ENCODE data around the gene SERF2. TPM values are rescaled to one million over a fixed set of nuclear protein-coding genes. Genes with fewer than 3 reads are reported as not detected.
"Not testable (repeated sequence)": the region's sequence is repeated elsewhere in the genome, so short reads cannot be mapped to it uniquely, and the experiment has no call there.

The SERF2 gene
- total RNA-seq, 1 experiment from 2014 or later, result 1,303 TPM

DNA sequence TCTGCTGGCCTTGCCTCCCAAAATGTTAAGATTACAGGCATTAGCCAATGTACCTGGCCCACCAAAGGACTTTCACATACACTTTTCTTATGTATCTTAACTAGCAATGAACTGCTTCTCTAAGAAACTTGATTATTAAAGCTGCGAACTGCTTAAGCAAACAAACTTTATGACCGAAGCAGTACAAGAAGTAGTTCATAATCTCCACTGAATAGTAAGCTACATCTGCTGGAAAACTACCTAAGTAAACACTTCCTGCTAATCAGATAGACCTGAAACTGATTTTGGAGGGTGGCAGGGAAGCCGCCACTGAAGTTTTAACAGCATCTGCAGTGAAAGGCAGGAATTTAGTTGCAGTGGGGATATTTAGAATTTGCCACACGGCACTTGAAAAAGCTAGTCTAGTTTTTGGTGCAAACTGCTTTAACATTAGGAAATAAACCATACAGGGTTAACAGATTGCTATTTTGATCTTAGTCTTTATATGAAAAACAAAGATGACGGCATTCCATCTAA, 16.4 kb downstream of the SERF2 start:
- no TSS peak for BruUV-seq (replicated peaks)
- Histone ChIP-seq H3K27ac (ENCODE audit: low read length) (no peak overlapping the region), H3K4me1 (ENCODE audit: control insufficient read depth, insufficient read depth, low read length) (no peaks in the 10 kb centered on the region), H3K4me3 (ENCODE audit: low read depth in 2 of 2, low read length in 2 of 2) (no peak overlapping the region), H3K36me3 (ENCODE audit: control insufficient read depth, insufficient read depth, low read length) (peaks cover 33% of the 10 kb centered on the region), H3K9me3 (ENCODE audit: control insufficient read depth, insufficient read depth, low read depth, low read length) (no peaks in the 10 kb centered on the region), H3K27me3 (ENCODE audit: control insufficient read depth, insufficient read depth, low read length) (no peaks in the 10 kb centered on the region)
- TF ChIP-seq, protein P1, sequence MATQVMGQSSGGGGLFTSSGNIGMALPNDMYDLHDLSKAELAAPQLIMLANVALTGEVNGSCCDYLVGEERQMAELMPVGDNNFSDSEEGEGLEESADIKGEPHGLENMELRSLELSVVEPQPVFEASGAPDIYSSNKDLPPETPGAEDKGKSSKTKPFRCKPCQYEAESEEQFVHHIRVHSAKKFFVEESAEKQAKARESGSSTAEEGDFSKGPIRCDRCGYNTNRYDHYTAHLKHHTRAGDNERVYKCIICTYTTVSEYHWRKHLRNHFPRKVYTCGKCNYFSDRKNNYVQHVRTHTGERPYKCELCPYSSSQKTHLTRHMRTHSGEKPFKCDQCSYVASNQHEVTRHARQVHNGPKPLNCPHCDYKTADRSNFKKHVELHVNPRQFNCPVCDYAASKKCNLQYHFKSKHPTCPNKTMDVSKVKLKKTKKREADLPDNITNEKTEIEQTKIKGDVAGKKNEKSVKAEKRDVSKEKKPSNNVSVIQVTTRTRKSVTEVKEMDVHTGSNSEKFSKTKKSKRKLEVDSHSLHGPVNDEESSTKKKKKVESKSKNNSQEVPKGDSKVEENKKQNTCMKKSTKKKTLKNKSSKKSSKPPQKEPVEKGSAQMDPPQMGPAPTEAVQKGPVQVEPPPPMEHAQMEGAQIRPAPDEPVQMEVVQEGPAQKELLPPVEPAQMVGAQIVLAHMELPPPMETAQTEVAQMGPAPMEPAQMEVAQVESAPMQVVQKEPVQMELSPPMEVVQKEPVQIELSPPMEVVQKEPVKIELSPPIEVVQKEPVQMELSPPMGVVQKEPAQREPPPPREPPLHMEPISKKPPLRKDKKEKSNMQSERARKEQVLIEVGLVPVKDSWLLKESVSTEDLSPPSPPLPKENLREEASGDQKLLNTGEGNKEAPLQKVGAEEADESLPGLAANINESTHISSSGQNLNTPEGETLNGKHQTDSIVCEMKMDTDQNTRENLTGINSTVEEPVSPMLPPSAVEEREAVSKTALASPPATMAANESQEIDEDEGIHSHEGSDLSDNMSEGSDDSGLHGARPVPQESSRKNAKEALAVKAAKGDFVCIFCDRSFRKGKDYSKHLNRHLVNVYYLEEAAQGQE (IDR thresholded peaks at IDR 0.05; ENCODE audit: insufficient read depth in 1 of 2, low read depth in 2 of 2, low read length in 1 of 2), result no peak
- TF ChIP-seq TCF7L2 (IDR thresholded peaks at IDR 0.05; ENCODE audit: low read depth, low read length) (no peak), SIN3A (IDR thresholded peaks at IDR 0.05; ENCODE audit: borderline replicate concordance, insufficient read depth, low read depth, low read length) (no peak), POLR2AphosphoS5 (IDR thresholded peaks at IDR 0.05; ENCODE audit: low read depth, low read length) (no peak)
- TF ChIP-seq, protein P2, sequence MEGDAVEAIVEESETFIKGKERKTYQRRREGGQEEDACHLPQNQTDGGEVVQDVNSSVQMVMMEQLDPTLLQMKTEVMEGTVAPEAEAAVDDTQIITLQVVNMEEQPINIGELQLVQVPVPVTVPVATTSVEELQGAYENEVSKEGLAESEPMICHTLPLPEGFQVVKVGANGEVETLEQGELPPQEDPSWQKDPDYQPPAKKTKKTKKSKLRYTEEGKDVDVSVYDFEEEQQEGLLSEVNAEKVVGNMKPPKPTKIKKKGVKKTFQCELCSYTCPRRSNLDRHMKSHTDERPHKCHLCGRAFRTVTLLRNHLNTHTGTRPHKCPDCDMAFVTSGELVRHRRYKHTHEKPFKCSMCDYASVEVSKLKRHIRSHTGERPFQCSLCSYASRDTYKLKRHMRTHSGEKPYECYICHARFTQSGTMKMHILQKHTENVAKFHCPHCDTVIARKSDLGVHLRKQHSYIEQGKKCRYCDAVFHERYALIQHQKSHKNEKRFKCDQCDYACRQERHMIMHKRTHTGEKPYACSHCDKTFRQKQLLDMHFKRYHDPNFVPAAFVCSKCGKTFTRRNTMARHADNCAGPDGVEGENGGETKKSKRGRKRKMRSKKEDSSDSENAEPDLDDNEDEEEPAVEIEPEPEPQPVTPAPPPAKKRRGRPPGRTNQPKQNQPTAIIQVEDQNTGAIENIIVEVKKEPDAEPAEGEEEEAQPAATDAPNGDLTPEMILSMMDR (IDR thresholded peaks at IDR 0.05), result no peak
- intact Hi-C loops (cut with micrococcal nuclease; ENCODE audit: unreplicated experiment), result no loop called here
- DNase-seq (ENCODE audit: low read depth, low spot score) (no peak), ATAC-seq (no peak)
- in situ Hi-C loops (cut with HindIII; ENCODE audit: low pct_unique_long_range_greater_than_20kb, low sequenced_read_pairs), result no loop called here
- POLR2A ChIA-PET, result no interaction called here
- CTCF ChIA-PET, result no interaction called here

DNA sequence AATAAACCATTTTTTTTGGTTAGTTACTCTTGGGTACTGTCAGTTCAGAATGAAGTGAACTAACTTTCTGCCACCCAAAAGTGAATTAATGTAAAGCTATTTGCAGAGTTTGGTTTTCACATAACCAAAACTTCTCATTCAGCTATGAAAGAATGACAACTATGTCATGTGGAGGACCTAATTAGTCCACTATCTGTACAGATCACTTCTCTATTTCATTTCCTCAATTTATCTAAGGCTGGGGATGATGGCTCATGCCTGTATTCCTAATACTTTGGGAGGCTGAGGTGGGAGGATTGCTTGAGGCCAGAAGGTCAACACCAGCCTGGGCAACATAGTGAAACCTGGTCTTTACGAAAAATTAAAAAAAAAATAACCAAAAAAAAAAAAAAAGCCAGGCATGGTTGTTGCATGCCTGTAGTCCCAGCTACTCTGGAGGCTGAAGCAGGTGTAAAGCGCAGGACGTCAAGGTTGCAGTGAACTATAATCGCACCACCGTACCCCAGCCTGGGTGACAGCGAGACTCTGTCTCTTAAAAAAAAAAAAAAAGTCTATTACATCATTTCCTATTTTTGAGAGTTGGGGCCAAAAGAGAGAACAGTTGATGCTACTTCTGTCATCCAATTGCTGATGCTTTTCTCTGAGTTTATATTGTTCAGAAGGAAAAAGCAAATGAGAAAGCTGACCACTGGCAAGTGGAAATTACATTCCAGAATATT, 17.0 kb downstream of the SERF2 start:
- ChIA-PET POLR2A (no interaction called here), CTCF (no interaction called here)
- in situ Hi-C loops (cut with HindIII; ENCODE audit: low pct_unique_long_range_greater_than_20kb, low sequenced_read_pairs), result no loop called here
- BruUV-seq (replicated peaks), result no TSS peak
- H3K27me3 ChIP-seq (ENCODE audit: control insufficient read depth, insufficient read depth, low read length), result no peaks in the 10 kb centered on the region
- TF ChIP-seq, protein P1 (IDR thresholded peaks at IDR 0.05; ENCODE audit: insufficient read depth in 1 of 2, low read depth in 2 of 2, low read length in 1 of 2), result no peak
- no peak for TF ChIP-seq SIN3A (IDR thresholded peaks at IDR 0.05; ENCODE audit: borderline replicate concordance, insufficient read depth, low read depth, low read length)
- TF ChIP-seq, protein P2 (IDR thresholded peaks at IDR 0.05), result no peak
- H3K36me3 ChIP-seq (ENCODE audit: control insufficient read depth, insufficient read depth, low read length), result peaks cover 33% of the 10 kb centered on the region
- no peak for ATAC-seq
- no peak overlapping the region for H3K27ac ChIP-seq (ENCODE audit: low read length)
- intact Hi-C loops (cut with micrococcal nuclease; ENCODE audit: unreplicated experiment), result no loop called here
- no peak overlapping the region for H3K4me3 ChIP-seq (ENCODE audit: low read depth in 2 of 2, low read length in 2 of 2)
- no peaks in the 10 kb centered on the region for H3K9me3 ChIP-seq (ENCODE audit: control insufficient read depth, insufficient read depth, low read depth, low read length)
- no peak for DNase-seq (ENCODE audit: low read depth, low spot score)
- no peaks in the 10 kb centered on the region for H3K4me1 ChIP-seq (ENCODE audit: control insufficient read depth, insufficient read depth, low read length)

DNA sequence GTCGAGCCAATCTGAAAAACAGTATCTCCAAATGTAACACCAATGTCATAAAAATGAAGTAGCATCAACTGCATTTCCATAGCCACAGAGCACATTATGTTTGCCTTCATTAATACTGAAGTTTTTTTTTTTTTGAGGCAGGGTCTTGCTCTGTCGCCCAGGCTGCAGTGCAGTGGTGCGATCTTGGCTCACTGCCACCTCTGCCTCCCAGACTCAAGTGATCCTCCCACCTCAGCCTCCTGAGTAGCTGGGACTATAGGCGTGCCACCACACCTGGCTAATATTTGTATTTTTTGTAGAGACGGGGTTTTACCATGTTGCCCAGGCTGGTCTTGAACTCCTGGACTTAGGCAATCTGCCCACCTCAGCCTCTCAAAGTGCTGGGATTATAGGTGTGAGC, 22.9 kb downstream of the SERF2 start:
- H3K36me3 ChIP-seq (ENCODE audit: control insufficient read depth, insufficient read depth, low read length), result peaks cover 18% of the 10 kb centered on the region
- CTCF ChIA-PET, result not testable (repeated sequence)

More for the DNA sequence above, 22.9 kb downstream of the SERF2 start:
- POLR2A ChIA-PET; H3K4me3 ChIP-seq (ENCODE audit: low read depth in 2 of 2, low read length in 2 of 2); H3K4me1 ChIP-seq (ENCODE audit: control insufficient read depth, insufficient read depth, low read length); DNase-seq (ENCODE audit: low read depth, low spot score); BruUV-seq (replicated peaks); H3K27me3 ChIP-seq (ENCODE audit: control insufficient read depth, insufficient read depth, low read length); ATAC-seq; in situ Hi-C loops (cut with HindIII; ENCODE audit: low pct_unique_long_range_greater_than_20kb, low sequenced_read_pairs); H3K27ac ChIP-seq (ENCODE audit: low read length); H3K9me3 ChIP-seq (ENCODE audit: control insufficient read depth, insufficient read depth, low read depth, low read length); intact Hi-C loops (cut with micrococcal nuclease; ENCODE audit: unreplicated experiment): not testable (repeated sequence)
